ENCODE results near the gene SMIM26. TPM values are rescaled to one million over a fixed set of nuclear protein-coding genes. Genes with fewer than 3 reads are reported as not detected.

The SMIM26 gene
- total and polyA plus RNA-seq, 2 donors = 99.3 to 188 TPM

Other genes with a start within 250 kb of the SMIM26 start
- gene DZANK1, start 100.4 kb upstream of the SMIM26 start, total RNA-seq = 1.0 TPM
- 3.3 TPM for gene DZANK1, start 100.4 kb upstream of the SMIM26 start, polyA plus RNA-seq
- 9.6 TPM for gene POLR3F, start 100.0 kb upstream of the SMIM26 start, total RNA-seq
- 12.9 TPM for gene POLR3F, start 100.0 kb upstream of the SMIM26 start, polyA plus RNA-seq
- 12.7 TPM for gene RBBP9, start 70.2 kb upstream of the SMIM26 start, total RNA-seq
- 8.9 TPM for gene RBBP9, start 70.2 kb upstream of the SMIM26 start, polyA plus RNA-seq
- gene SEC23B, start 59.5 kb upstream of the SMIM26 start, total RNA-seq = 47.7 TPM
- 16.4 TPM for gene SEC23B, start 59.5 kb upstream of the SMIM26 start, polyA plus RNA-seq
- 13.2 TPM for gene DTD1, start 20.6 kb downstream of the SMIM26 start, total RNA-seq
- 16.9 TPM for gene DTD1, start 20.6 kb downstream of the SMIM26 start, polyA plus RNA-seq
- gene SCP2D1, start 246.4 kb downstream of the SMIM26 start, total RNA-seq = not detected
- not detected for gene SCP2D1, start 246.4 kb downstream of the SMIM26 start, polyA plus RNA-seq

All from thymus (tissue), 2 donors.